Measurements from ENCODE around the gene SEMA6A. TPM values are rescaled to one million over a fixed set of nuclear protein-coding genes. Genes with fewer than 3 reads are reported as not detected.

SEMA6A gene
- total RNA-seq, 4 donors from 2014 or later, result 2.5 to 6.5 (median 2.7) TPM

GRCh38 chr5:116559673-116560164, 14.9 kb downstream of the SEMA6A start:
- no peak for TF ChIP-seq POLR2A (IDR thresholded peaks at IDR 0.05)
- TF ChIP-seq, protein P1, sequence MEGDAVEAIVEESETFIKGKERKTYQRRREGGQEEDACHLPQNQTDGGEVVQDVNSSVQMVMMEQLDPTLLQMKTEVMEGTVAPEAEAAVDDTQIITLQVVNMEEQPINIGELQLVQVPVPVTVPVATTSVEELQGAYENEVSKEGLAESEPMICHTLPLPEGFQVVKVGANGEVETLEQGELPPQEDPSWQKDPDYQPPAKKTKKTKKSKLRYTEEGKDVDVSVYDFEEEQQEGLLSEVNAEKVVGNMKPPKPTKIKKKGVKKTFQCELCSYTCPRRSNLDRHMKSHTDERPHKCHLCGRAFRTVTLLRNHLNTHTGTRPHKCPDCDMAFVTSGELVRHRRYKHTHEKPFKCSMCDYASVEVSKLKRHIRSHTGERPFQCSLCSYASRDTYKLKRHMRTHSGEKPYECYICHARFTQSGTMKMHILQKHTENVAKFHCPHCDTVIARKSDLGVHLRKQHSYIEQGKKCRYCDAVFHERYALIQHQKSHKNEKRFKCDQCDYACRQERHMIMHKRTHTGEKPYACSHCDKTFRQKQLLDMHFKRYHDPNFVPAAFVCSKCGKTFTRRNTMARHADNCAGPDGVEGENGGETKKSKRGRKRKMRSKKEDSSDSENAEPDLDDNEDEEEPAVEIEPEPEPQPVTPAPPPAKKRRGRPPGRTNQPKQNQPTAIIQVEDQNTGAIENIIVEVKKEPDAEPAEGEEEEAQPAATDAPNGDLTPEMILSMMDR (IDR thresholded peaks at IDR 0.05 in 4 of 5, conservative IDR thresholded peaks at IDR 0.05 in 1 of 5), result no peak
- DNase-seq (no peak), ATAC-seq (no peak)
- Histone ChIP-seq H3K27ac (no peak overlapping the region), H3K9me3 (no peaks in the 10 kb centered on the region), H3K4me1 (peaks cover 13 to 24% of the 10 kb centered on the region in 2 donors), H3K36me3 (no peaks in the 10 kb centered on the region), H3K27me3 (no peaks in the 10 kb centered on the region), H3K4me3 (no peak overlapping the region)
- in situ Hi-C loops (cut with MboI; ENCODE audit: low sequenced_read_pairs in 4 of 4) (loop anchor here in 1 of 4 donors (25.0 kb wide), 1 partner anchor 422 kb away; no protein-coding TSS in a partner anchor), intact Hi-C loops (cut with DNase I; ENCODE audit: low total_unique reads) (no loop called here)

DNA sequence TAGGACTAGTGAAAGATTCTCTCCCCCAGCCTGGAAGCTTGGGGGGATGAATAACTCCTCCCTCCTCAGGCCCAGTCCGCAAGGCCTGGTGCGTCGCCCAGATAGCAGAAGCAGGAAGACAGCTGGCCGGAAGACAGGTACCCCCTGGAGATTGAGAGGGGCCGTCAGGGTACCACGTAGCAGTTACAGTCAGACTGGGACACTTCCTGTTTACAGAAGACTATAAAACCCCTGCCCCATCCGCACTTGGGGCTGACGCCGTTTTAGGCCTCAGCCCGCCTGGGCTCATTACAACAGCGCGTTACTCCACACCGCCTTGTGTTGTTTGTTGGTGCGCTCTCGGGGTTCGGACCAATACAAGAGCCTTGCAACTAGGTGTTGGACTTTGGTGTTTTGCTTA, 15.4 kb downstream of the SEMA6A start:
- intact Hi-C loops (cut with DNase I; ENCODE audit: low total_unique reads) (no loop called here), in situ Hi-C loops (cut with MboI; ENCODE audit: low sequenced_read_pairs in 4 of 4) (loop anchor here in 1 of 4 donors (25.0 kb wide), 1 partner anchor 422 kb away; no protein-coding TSS in a partner anchor)
- ATAC-seq (no peak), DNase-seq (no peak)
- Histone ChIP-seq H3K27ac (no peak overlapping the region), H3K36me3 (no peaks in the 10 kb centered on the region), H3K9me3 (no peaks in the 10 kb centered on the region), H3K4me3 (no peak overlapping the region), H3K27me3 (no peaks in the 10 kb centered on the region), H3K4me1 (peaks cover 10 to 21% of the 10 kb centered on the region in 2 donors)
- TF ChIP-seq, protein P1 (IDR thresholded peaks at IDR 0.05 in 4 of 5, conservative IDR thresholded peaks at IDR 0.05 in 1 of 5), result no peak
- TF ChIP-seq POLR2A (IDR thresholded peaks at IDR 0.05), result no peak

GRCh38 chr5:116557669-116558271, 16.9 kb downstream of the SEMA6A start:
- no peaks in the 10 kb centered on the region for H3K27me3 ChIP-seq
- H3K36me3 ChIP-seq, result no peaks in the 10 kb centered on the region
- no peak overlapping the region for H3K4me3 ChIP-seq
- DNase-seq (no peak), ATAC-seq (no peak)
- H3K27ac ChIP-seq, result no peak overlapping the region
- intact Hi-C loops (cut with DNase I; ENCODE audit: low total_unique reads) (no loop called here), in situ Hi-C loops (cut with MboI; ENCODE audit: low sequenced_read_pairs in 4 of 4) (loop anchor here in 1 of 4 donors (25.0 kb wide), 1 partner anchor 420 kb away; no protein-coding TSS in a partner anchor)
- H3K9me3 ChIP-seq, result no peaks in the 10 kb centered on the region
- TF ChIP-seq POLR2A (IDR thresholded peaks at IDR 0.05), result no peak
- TF ChIP-seq, protein P1 (IDR thresholded peaks at IDR 0.05 in 4 of 5, conservative IDR thresholded peaks at IDR 0.05 in 1 of 5), result peak in 3 of 5 experiments; percentile 20 to 47 (median 32)
- peaks cover 10 to 17% of the 10 kb centered on the region in 2 donors for H3K4me1 ChIP-seq

DNA sequence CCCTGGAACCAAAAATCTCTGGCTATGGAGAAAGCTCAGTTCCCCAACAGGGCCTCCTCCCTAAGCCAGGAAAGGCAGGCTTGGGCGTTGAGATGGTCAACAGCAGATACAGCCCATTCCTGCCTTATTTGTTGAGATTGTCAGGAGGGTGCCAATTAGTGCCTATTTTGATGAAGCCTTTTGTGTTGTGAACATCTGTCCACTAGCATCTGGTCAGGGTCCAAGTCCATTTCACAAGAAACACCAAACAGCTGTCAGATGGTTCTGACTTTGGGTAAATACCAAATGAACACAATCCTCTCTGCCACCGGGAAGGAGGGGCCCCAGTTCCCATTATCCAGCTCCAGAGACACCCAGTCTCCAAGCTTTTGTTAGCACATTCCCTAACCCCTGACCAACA, 19.9 kb downstream of the SEMA6A start:
- no peak overlapping the region for H3K4me3 ChIP-seq
- ATAC-seq, result peak in 1 of 2 donors; percentile 53
- no peak overlapping the region for H3K27ac ChIP-seq
- intact Hi-C loops (cut with DNase I; ENCODE audit: low total_unique reads), result no loop called here
- DNase-seq, result no peak
- H3K27me3 ChIP-seq, result no peaks in the 10 kb centered on the region
- in situ Hi-C loops (cut with MboI; ENCODE audit: low sequenced_read_pairs in 4 of 4), result loop anchor here in 1 of 4 donors (25.0 kb wide), 1 partner anchor 417 kb away; no protein-coding TSS in a partner anchor
- no peaks in the 10 kb centered on the region for H3K9me3 ChIP-seq
- TF ChIP-seq, protein P1 (IDR thresholded peaks at IDR 0.05 in 4 of 5, conservative IDR thresholded peaks at IDR 0.05 in 1 of 5), result no peak
- no peak for TF ChIP-seq POLR2A (IDR thresholded peaks at IDR 0.05)
- H3K36me3 ChIP-seq, result no peaks in the 10 kb centered on the region
- peaks cover 0 to 4% of the 10 kb centered on the region in 2 donors for H3K4me1 ChIP-seq

Measured in gastrocnemius medialis (tissue), 4 donors.